ENCODE data around the gene FOLR2. TPM values are rescaled to one million over a fixed set of nuclear protein-coding genes. Genes with fewer than 3 reads are reported as not detected.

The FOLR2 gene
- total and polyA plus RNA-seq, 2 of the 8 experiments (the other 6 are each of a cell fraction or from before 2014, with no cell fraction given) = not detected

DNA sequence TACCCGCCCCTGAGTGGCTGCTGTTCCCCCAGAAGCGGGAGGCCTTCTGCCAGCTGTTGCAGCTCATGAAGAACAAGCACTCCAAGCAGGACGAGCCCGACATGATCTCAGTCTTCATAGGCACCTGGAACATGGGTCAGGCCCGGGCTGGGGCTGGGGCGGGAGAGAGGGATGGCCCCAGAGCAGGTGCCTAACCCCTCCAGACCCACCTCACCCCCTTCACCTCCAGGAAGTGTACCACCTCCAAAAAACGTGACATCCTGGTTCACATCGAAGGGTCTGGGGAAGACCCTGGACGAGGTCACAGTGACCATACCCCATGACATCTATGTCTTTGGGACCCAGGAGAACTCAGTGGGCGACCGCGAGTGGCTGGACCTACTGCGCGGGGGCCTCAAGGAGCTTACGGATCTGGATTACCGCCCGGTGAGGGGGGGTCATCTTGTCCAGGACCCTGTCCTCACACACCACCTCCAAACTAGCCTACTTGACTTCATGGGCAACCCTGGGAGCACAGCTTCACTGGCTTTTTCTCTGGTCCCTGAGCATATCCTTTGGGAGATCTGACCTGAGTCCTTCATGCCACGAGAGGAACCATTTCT lies 14.3 kb downstream of the FOLR2 start:
- POLR2A ChIA-PET (ENCODE audit: partially characterized antibody) = interaction anchor here (0.9 kb wide), 1 partner anchor 286 kb away, joined by 3 read pairs; no protein-coding TSS in a partner anchor
- peaks cover 0 to 2% of the 10 kb centered on the region in 2 experiments; a peak in 2 of 4 replicates for H3K79me2 ChIP-seq (ENCODE audit: control insufficient read depth in 1 of 2, insufficient read depth in 2 of 2, low read length in 2 of 2)
- no peak overlapping the region for H3K4me2 ChIP-seq (ENCODE audit: insufficient read depth in 1 of 2, low read depth in 2 of 2, low read length in 2 of 2)
- no peak overlapping the region for H2BK15ac ChIP-seq (ENCODE audit: low read length)
- peaks cover 7% of the 10 kb centered on the region for H3K79me1 ChIP-seq (ENCODE audit: low read depth, low read length)
- DNase-seq (ENCODE audit: low read depth in 1 of 2, low spot score in 2 of 2) (no peak), FAIRE-seq (no peak)
- no peak overlapping the region for H2BK20ac ChIP-seq (ENCODE audit: low read length)
- peaks cover 25 to 67% (median 57%) of the 10 kb centered on the region in 4 experiments for H3K36me3 ChIP-seq (ENCODE audit: control insufficient read depth in 2 of 4, insufficient read depth in 4 of 4, low read length in 3 of 4)
- H3K18ac ChIP-seq (ENCODE audit: extremely low read depth, low read length) = no peak overlapping the region
- no peaks in the 10 kb centered on the region for H3K27me3 ChIP-seq (replicated peaks in 1 of 4; ENCODE audit: control insufficient read depth in 3 of 4, extremely low read depth in 1 of 4, insufficient read depth in 3 of 4, low read length in 3 of 4)
- no peak overlapping the region for H2AK5ac ChIP-seq (ENCODE audit: low read depth, low read length)
- H3K27ac ChIP-seq (ENCODE audit: low read depth, low read length) = no peak overlapping the region
- H3K9me3 ChIP-seq (ENCODE audit: insufficient read depth in 2 of 2, low read depth in 1 of 2, low read length in 1 of 2) = no peaks in the 10 kb centered on the region
- no peak overlapping the region for H3K9ac ChIP-seq (replicated peaks in 1 of 4; ENCODE audit: extremely low read depth in 1 of 4, low read depth in 3 of 4, low read length in 3 of 4)
- no peak overlapping the region for H3K23ac ChIP-seq (ENCODE audit: insufficient read length)
- H2BK5ac ChIP-seq (ENCODE audit: low read depth, low read length) = no peak overlapping the region
- CTCF ChIA-PET (ENCODE audit: partially characterized antibody) = interaction anchor here (1.0 to 1.4 kb wide), 2 partner anchors 9 to 254 kb away, joined by 3 to 4 read pairs; no protein-coding TSS in a partner anchor
- no peak overlapping the region for H3K4me3 ChIP-seq (ENCODE audit: extremely low read depth in 1 of 4, insufficient read depth in 2 of 4, low read depth in 3 of 4, low read length in 4 of 4)
- no peak overlapping the region for H2BK120ac ChIP-seq (replicated peaks; ENCODE audit: low read depth, low read length)
- no peak overlapping the region for H4K8ac ChIP-seq (ENCODE audit: extremely low read depth, insufficient read depth, low read length)
- peaks cover 0 to under 1% (median 0%) of the 10 kb centered on the region in 4 experiments; a peak in 2 of 7 replicates for H3K4me1 ChIP-seq (replicated peaks in 1 of 4; ENCODE audit: control insufficient read depth in 3 of 4, insufficient read depth in 4 of 4, low read length in 3 of 4)
- H3K56ac ChIP-seq (replicated peaks; ENCODE audit: insufficient read length, low read depth, low read length) = no peak overlapping the region
- peaks cover 13 to 22% of the 10 kb centered on the region in 2 experiments for H4K20me1 ChIP-seq (replicated peaks in 1 of 2; ENCODE audit: control insufficient read depth in 1 of 2, insufficient read depth in 2 of 2, low read length in 2 of 2)
- H3K4ac ChIP-seq (replicated peaks; ENCODE audit: insufficient read length, low read depth, low read length) = no peak overlapping the region
- no peak overlapping the region for H2AFZ ChIP-seq (ENCODE audit: low read length)
- no peak overlapping the region for H4K5ac ChIP-seq (ENCODE audit: insufficient read length, low read depth, low read length)
- H3K23me2 ChIP-seq (ENCODE audit: low read depth, low read length) = peaks cover 1% of the 10 kb centered on the region; the same call in 1 of the 2 replicates
- no peak overlapping the region for H2BK12ac ChIP-seq (ENCODE audit: low read depth, low read length)
- no peak overlapping the region for H4K91ac ChIP-seq (replicated peaks; ENCODE audit: insufficient read length, low read length)
- no peak overlapping the region for H3K14ac ChIP-seq (ENCODE audit: insufficient read length)
- WGBS, 2 experiments (ENCODE audit: extremely low coverage in 1 of 2, insufficient coverage in 1 of 2, insufficient read length in 1 of 2, insufficient replicate concordance in 2 of 2, low coverage in 1 of 2, low lambda C conversion rate in 2 of 2, missing lambda C conversion rate in 1 of 2) = 90% methylated on average over 18 of the region's 18 CpGs; no CpG with 5 or more reads in 1 of the 2 experiments
- TF ChIP-seq RAD21 (IDR thresholded peaks at IDR 0.05 in 1 of 2, conservative IDR thresholded peaks at IDR 0.05 in 1 of 2; ENCODE audit: low read depth in 2 of 2, low read length in 2 of 2) (no peak), CBX5 (IDR thresholded peaks at IDR 0.05; ENCODE audit: low read depth, low read length) (no peak), CEBPB (IDR thresholded peaks at IDR 0.05; ENCODE audit: low read depth, low read length) (no peak), CREB1 (IDR thresholded peaks at IDR 0.05) (no peak), FOSL1 (IDR thresholded peaks at IDR 0.05; ENCODE audit: insufficient read depth, low read depth, low read length) (no peak), SP1 (IDR thresholded peaks at IDR 0.05; ENCODE audit: low read depth, low read length) (no peak), TBP (IDR thresholded peaks at IDR 0.05; ENCODE audit: low read depth, low read length) (no peak), BACH1 (IDR thresholded peaks at IDR 0.05; ENCODE audit: low read length) (no peak), KDM1A (IDR thresholded peaks at IDR 0.05; ENCODE audit: borderline replicate concordance, low read length) (no peak), POU5F1 (IDR thresholded peaks at IDR 0.05; ENCODE audit: low read depth, low read length) (no peak)
- TF ChIP-seq, protein P1, sequence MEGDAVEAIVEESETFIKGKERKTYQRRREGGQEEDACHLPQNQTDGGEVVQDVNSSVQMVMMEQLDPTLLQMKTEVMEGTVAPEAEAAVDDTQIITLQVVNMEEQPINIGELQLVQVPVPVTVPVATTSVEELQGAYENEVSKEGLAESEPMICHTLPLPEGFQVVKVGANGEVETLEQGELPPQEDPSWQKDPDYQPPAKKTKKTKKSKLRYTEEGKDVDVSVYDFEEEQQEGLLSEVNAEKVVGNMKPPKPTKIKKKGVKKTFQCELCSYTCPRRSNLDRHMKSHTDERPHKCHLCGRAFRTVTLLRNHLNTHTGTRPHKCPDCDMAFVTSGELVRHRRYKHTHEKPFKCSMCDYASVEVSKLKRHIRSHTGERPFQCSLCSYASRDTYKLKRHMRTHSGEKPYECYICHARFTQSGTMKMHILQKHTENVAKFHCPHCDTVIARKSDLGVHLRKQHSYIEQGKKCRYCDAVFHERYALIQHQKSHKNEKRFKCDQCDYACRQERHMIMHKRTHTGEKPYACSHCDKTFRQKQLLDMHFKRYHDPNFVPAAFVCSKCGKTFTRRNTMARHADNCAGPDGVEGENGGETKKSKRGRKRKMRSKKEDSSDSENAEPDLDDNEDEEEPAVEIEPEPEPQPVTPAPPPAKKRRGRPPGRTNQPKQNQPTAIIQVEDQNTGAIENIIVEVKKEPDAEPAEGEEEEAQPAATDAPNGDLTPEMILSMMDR (IDR thresholded peaks at IDR 0.05; ENCODE audit: control extremely low read depth in 1 of 3, insufficient read depth in 1 of 3, low read depth in 1 of 3, low read length in 3 of 3) = no peak

Measured in H1 (cell line).